GM18868 (cell line): ENCODE results near the gene XPNPEP2.

Experiments used
- ATAC-seq: cut with Tn5 transposase; IDR thresholded peaks from one replicate; pipeline ENCODE4 v1.9.1; 2021; ENCODE audit warnings: mild to moderate bottlenecking, moderate library complexity; ENCODE audit not compliant: unreplicated experiment

XPNPEP2 gene

DNA sequence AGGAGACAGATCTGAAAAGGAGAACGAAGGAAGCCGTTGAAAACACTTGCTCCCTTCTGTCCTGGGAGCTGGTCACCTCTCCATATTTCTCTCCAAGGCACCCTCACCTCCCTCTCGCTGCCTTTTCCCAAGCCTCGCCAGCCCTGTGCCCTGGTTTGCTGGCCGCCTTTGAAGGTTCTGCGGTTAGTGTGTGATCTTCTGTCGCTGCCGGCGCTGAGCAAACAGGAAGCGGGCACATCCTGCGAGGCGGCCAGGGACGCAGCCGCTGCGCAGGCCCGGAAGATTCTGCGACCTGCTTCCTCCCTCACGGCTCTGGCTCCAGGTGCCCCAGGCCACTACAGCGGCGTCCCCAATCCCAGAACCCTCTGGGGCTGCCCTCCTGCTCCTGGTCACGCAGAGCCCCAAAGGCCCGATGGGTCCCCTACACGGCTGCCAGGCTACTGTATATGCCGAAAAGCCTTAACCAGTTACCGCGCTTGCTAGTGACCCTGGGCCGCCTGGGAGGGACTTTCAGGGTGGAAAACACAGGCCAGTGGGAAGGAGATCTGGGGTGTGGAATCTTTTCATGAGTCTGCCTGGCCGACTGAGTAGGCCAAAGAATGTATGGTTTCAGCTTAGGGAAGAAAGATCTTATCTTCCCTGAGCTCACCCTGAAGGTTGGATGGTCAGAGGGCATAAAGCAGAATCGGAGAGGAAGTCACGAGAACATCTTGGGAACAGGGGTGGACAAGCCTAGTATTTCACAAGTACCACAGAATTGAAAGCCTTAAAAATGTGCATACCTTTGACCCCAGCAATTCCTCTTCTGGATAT is 38.6 kb downstream of the XPNPEP2 start:
- peak; percentile 24 for ATAC-seq

DNA sequence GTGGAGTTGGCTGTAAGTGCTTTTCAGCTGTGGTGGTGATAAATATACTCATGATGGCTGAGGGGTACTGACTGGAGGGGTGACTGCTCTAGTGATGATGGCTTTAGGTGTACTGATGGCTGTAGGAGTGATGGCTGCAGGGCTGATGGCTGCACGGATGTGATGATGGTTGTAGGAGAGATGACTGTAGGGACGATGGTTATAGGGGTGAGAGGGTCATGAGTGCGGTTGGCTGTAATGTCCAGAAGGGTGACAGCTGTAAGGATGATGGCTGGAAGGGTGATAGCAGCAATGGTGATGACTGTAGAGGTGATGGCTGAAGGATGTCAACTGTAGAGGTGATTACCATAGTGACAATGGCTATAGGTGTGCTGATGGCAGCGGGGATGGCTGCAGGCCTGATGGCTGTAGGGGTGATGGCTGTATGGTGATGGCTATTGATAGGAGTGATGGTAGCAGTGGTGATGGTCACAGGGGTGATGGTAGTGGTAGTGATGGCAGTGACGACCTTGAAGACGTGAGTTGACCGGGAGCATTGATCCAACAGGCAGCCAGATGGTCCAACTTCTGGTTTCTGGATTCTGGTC is 40.4 kb downstream of the XPNPEP2 start:
- no peak for ATAC-seq

- ATAC-seq = peak; percentile 37
Observed at GRCh38 chrX:129779747-129780146, 41.0 kb downstream of the XPNPEP2 start, which contains the start of gene SASH3. TSS of gene SASH3 (plus strand) at chrX:129779949. CDS start at chrX:129780098, 149 bp downstream.

- ATAC-seq = no peak
Observed at GRCh38 chrX:129780441-129781105, 41.8 kb downstream of the XPNPEP2 start.

GRCh38 chrX:129781134-129781672 is 42.4 kb downstream of the XPNPEP2 start:
- peak; percentile 71 for ATAC-seq

DNA sequence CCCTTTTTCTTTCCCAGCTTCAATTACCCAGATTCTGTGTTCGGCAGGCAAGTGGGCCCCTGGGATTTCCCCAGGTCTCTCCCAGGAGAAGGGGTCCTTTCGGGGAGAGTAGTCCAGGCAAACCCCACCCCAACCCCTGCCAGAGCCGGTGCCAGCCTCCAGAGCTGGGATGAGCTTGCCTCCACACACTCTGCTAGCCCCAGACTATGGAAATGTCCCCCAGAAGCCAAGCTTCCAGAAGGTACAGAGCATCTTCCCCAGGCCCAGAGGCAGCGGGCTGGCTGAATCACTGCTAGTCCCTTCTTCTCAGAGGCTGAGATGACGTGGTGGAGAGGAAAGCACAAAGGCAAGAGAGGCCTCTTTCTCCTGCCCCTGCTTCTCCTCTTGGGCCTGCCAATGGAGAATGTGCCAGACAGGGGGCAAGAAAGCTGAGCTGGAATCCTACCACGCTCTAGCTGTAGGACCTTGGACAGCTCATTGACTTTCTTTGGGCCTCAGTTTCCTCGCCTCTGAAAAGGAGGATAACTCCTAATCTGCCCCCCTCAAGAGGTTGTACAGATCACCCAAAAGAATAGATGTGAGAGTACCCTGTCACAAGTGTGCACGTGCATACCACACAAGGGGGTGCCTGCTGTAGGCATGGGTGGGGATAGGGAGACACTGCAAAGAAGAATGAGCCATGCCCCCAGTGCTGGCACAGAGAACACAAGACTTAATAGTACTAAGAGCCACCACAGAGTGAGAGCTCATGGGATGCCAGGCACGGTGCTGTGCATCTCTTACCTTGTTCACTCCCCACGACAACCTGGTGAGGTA is 43.1 kb downstream of the XPNPEP2 start:
- no peak for ATAC-seq

- no peak for ATAC-seq
Observed at GRCh38 chrX:129782706-129783105, 43.9 kb downstream of the XPNPEP2 start.

GRCh38 chrX:129783291-129783713 is 44.5 kb downstream of the XPNPEP2 start:
- no peak for ATAC-seq

DNA sequence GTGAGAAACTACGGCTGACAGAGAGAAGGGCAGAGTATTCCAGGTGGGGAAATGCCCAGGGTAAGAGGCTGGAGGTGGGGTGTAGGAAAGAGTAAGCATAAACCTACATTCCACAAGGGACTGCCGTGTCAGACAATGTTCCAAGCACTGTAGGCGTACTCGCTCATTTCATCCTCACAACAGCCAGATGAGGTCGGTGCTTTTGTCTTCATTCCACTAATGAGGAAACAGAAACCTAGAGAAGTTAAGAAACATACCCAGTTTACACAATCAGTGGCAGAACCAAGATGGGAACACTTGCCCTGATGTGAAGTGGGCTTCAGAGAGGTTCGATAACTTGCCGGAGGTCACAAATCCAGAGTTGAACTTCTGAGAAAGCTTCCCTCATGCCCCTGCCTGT is 45.6 kb downstream of the XPNPEP2 start:
- ATAC-seq = no peak

DNA sequence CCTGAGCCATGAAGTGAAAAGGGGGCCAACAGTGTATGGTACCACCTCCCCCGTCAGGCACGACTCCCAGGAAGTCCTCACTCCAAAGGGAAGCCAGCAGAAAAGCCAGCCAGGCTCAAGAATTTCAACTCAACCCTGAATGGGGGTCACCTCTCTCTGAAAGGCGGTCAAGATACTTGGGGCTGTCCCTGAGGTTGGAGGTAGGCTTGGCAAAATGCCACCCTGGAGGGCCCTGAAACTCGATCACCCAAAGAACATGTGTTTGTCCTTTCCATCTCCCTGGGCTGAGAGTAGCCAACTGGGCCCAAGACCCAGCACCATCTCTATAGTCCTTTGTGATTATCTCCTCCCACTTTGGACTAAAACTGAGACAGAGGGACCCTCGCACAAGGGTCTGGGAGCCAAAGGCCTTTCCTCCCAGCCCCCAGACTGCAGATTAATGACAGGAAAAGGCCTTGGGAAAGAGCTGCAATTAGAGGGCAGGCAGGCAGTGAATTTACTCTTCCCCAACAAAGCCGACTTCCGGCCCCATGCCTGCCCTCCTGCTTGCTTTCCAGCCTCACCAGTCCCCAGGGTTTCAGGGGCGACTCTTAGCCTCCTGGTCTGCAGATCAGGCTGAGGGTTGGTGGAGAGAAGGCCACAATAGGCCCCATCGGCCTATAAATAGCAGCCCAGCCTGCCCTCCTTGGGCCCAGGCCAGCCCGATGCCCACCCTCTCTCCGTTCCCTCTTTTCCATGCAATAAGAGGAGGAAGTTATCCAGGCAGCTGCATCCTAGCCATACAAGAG is 46.6 kb downstream of the XPNPEP2 start:
- no peak for ATAC-seq

GRCh38 chrX:129786210-129786651 is 47.5 kb downstream of the XPNPEP2 start:
- peak; percentile 81 for ATAC-seq

DNA sequence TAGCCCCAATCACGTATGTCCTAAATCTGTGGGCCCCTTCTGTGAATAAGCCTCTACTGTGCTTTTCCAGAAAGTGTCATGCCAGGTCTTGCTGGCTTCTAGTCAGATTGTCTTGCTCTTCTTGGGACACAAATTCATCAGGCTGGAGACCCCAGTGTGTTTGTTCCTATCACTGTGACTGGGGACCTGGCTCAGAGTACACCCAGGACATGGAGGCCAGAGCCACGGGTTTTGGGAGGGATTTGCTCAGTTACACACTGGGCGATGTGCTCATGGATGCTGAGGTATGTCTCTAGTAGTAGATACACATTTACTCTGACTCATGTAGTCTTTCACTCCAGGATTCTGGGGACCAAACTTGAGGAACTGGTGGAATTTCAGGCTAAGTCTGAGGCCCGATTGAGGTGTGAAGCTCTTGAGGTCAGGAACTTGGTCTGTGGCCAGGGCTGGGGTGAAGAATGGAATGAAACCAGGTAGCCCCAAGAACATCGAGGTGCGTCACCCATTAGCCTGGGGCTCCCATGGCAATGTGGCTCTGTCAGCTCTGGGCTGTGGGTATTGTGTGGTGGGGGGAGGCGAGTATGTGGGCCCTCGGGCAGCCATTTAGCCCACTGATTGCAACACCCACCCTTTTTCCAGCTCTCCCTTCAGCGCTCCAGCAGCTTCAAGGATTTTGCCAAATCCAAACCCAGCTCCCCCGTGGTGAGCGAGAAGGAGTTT is 48.7 kb downstream of the XPNPEP2 start:
- no peak for ATAC-seq

DNA sequence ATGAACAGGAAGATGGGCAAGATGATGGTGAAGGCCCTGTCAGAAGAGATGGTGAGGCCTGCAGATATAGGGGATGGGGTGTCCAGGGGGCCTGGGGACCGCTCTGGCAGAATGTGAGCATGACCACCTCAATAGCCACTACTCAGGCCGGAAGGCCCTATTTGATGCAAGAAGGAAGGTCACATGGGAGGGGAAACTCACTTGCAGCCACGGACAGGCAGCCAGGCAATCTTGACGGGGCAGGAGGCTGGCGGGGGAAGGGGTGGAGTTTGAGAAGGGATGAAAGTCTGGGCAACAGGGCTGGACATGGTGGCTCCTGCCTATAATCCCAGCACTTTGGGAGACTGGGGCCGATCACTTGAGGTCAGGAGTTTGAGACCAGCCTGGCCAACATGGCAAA is 49.7 kb downstream of the XPNPEP2 start:
- no peak for ATAC-seq

DNA sequence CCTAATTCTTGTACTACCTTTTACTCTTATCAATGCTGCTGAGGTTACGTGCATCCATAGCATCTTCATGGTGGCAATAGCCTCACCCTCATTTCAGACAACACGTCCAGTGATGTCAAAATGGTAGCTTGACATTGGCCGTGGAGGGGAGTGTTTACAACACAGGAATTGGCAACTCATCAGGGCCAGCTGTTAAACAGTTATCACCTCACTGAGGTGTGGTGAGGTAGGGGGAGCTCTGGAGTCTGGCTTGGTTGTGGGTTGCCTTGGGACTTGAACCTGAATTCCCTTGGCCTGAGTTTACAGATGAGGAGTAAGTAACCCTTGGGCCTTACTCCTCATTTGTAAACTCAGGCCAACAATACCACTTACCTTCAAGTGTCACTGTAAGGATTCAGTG is 51.4 kb downstream of the XPNPEP2 start:
- ATAC-seq = no peak

DNA sequence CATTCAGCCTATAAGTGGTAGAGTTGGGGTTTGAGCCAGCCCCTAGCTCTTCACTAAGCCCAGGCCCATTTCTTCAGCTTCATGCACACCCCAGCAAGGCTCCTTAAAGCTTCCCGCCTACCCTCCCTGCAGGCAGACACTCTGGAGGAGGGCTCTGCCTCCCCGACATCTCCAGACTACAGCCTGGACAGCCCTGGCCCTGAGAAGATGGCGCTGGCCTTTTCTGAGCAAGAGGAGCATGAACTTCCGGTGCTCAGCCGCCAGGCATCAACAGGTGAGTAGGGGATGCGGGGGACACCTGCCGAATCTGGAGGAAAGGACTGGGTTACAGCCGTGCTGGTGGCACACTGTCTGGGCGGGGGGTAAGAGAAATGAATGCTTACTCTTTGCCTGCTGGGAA is 52.0 kb downstream of the XPNPEP2 start:
- no peak for ATAC-seq

DNA sequence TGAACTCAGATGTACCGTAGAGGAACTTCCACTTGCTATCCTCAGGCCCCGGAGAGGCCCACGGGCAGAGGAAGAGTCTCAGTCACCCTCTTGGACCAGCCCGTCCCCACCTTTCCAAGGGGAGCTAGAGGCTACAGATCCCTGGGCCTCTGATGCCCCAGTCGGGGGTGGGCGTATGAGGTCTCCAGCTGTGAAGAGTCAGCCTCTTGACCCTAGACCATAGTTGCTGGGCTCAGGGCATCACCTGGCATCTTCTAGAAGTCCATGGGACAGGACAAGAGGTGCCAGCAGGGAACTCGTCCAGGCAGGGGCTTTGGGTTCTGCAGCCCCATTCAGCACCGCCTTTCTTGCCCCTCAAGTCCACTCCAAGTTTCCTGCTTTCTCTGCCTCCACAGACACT is 52.6 kb downstream of the XPNPEP2 start:
- ATAC-seq = no peak

DNA sequence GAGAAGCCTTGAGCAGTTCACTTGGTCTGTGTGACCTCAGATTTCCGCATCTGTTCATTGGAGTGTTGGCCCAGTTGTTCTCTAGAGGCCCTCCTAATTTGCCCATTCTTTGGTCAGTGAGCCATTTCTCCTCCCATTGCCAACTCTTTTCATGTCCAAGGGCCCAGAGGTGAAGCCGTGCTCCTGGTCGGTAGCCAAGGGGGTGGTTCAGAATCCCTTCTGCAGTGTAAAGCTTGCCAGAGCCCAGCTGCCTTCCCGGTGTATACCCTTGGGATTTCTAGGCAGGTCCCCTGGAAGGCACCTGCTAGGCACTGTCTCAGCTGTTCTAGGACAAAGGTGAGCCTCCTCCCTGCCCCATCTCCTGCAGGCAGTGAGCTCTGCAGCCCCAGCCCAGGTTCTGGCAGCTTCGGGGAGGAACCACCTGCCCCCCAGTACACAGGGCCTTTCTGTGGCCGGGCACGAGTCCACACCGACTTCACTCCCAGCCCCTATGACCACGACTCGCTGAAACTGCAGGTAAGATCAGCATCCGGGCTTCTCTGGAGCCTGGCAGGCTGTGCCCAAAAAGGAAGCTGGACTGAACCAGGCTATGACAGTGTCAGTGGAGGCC is 53.3 kb downstream of the XPNPEP2 start:
- ATAC-seq = no peak

DNA sequence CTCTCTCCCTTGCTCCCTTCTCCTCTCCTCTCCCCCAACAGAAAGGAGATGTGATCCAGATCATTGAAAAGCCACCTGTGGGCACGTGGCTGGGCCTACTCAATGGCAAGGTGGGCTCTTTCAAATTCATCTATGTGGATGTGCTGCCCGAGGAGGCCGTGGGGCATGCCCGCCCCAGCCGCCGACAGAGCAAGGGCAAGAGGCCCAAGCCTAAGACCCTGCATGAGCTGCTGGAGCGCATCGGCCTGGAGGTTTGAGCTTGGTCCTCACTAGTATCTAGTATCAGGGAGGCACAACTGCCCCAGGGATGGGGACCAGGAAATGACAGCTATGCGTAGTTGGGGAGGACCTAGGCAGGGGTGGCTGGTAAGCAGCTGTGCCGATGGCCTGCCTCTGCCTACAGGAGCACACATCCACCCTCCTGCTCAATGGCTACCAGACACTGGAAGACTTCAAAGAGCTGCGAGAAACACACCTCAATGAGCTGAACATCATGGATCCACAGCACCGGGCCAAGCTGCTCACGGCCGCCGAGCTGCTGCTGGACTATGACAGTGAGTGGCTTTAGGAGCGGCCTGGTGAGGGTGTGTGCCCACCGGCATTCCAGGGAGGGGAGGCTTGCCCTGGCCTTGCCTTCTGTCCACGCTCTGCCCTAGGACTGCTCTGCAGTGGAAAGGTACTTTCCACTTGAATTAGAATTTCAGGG is 54.0 kb downstream of the XPNPEP2 start:
- no peak for ATAC-seq
